Subcutaneous abdominal adipose tissue (tissue), 5 donors: ENCODE data around the gene NOTCH3.
A peak's percentile ranks its signal among the peaks of the same experiment; 100 is the strongest.

Experiments used
- H3K27ac ChIP-seq: one replicate; pipeline ENCODE4 v1.7.0; 2013; ENCODE audit warnings: low read depth, mild to moderate bottlenecking, inconsistent platforms, low read length, moderate library complexity
- H3K27me3 ChIP-seq, 5 donors: one replicate each; pipeline ENCODE4 v1.7.0; 2013; ENCODE audit warnings: low read length in 5 of 5, inconsistent platforms in 1 of 5; ENCODE audit not compliant: control insufficient read depth in 5 of 5, insufficient read depth in 4 of 5
- H3K36me3 ChIP-seq, 5 donors: one replicate each; pipeline ENCODE4 v1.7.0; 2013; ENCODE audit warnings: low read length in 5 of 5; ENCODE audit not compliant: control insufficient read depth in 5 of 5, insufficient read depth in 5 of 5
- H3K4me1 ChIP-seq, 5 donors: one replicate each; pipeline ENCODE4 v1.7.0; 2013; ENCODE audit warnings: low read length in 5 of 5, mild to moderate bottlenecking in 3 of 5, moderate library complexity in 1 of 5; ENCODE audit not compliant: control insufficient read depth in 5 of 5, insufficient read depth in 5 of 5
- H3K4me3 ChIP-seq, 5 donors: one replicate each; pipeline ENCODE4 v1.7.0; 2013; ENCODE audit warnings: low read length in 5 of 5, low read depth in 1 of 5
- H3K9ac ChIP-seq, 5 donors: one replicate each; pipeline ENCODE4 v1.7.0; 2013; ENCODE audit warnings: low read length in 5 of 5, mild to moderate bottlenecking in 4 of 5, moderate library complexity in 3 of 5
- H3K9me3 ChIP-seq, 5 donors: one replicate each; pipeline ENCODE4 v1.7.0; 2013; ENCODE audit warnings: low read length in 5 of 5; ENCODE audit not compliant: control insufficient read depth in 5 of 5
- donor health status: healthy.
- donor health status: healthy.
- donor health status: healthy.
- donor health status: healthy.
- donor health status: healthy.

The NOTCH3 gene

GRCh38 chr19:15128162-15128770 lies 72.5 kb downstream of the NOTCH3 start:
- Histone ChIP-seq H3K36me3 (peaks cover 0 to 2% (median under 1%) of the 10 kb centered on the region in 5 donors), H3K27ac (no peak overlapping the region), H3K4me1 (peaks cover 0 to 29% (median 27%) of the 10 kb centered on the region in 5 donors), H3K27me3 (no peaks in the 10 kb centered on the region), H3K9me3 (no peaks in the 10 kb centered on the region), H3K9ac (no peak overlapping the region), H3K4me3 (no peak overlapping the region)

GRCh38 chr19:15126131-15126910 lies 74.5 kb downstream of the NOTCH3 start:
- Histone ChIP-seq H3K9ac (peak overlapping the region in 4 of 5 donors; percentile 53 to 84 (median 74)), H3K9me3 (no peaks in the 10 kb centered on the region), H3K4me1 (peaks cover 0 to 32% (median 27%) of the 10 kb centered on the region in 5 donors), H3K27me3 (no peaks in the 10 kb centered on the region), H3K27ac (no peak overlapping the region), H3K4me3 (peak overlapping the region; percentile 35 to 87 (median 76)), H3K36me3 (peaks cover 0 to 19% (median 16%) of the 10 kb centered on the region in 5 donors)

GRCh38 chr19:15125232-15126067 lies 75.3 kb downstream of the NOTCH3 start:
- H3K36me3 ChIP-seq: peaks cover 0 to 28% (median 23%) of the 10 kb centered on the region in 5 donors
- peak overlapping the region; percentile 71 to 91 (median 86) for H3K4me3 ChIP-seq
- H3K27ac ChIP-seq: peak overlapping the region; percentile 94
- H3K4me1 ChIP-seq: peaks cover 0 to 32% (median 27%) of the 10 kb centered on the region in 5 donors
- H3K9ac ChIP-seq: peak overlapping the region in 4 of 5 donors; percentile 78 to 95 (median 84)
- no peaks in the 10 kb centered on the region for H3K9me3 ChIP-seq
- no peaks in the 10 kb centered on the region for H3K27me3 ChIP-seq

- Histone ChIP-seq H3K4me3 (peak overlapping the region; percentile 71 to 91 (median 86)), H3K27me3 (no peaks in the 10 kb centered on the region), H3K4me1 (peaks cover 0 to 32% (median 27%) of the 10 kb centered on the region in 5 donors), H3K27ac (peak overlapping the region; percentile 94), H3K9me3 (no peaks in the 10 kb centered on the region), H3K36me3 (peaks cover 0 to 35% (median 30%) of the 10 kb centered on the region in 5 donors), H3K9ac (peak overlapping the region; percentile 44 to 95 (median 83))
These were observed 76.1 kb downstream of the NOTCH3 start for GRCh38 chr19:15124572-15125231.

- Histone ChIP-seq H3K27ac (peak overlapping the region; percentile 94), H3K9ac (peak overlapping the region in 3 of 5 donors; percentile 78 to 95 (median 83)), H3K27me3 (no peaks in the 10 kb centered on the region), H3K9me3 (no peaks in the 10 kb centered on the region), H3K4me1 (peaks cover 0 to 32% (median 27%) of the 10 kb centered on the region in 5 donors), H3K4me3 (peak overlapping the region in 4 of 5 donors; percentile 11 to 87 (median 78)), H3K36me3 (peaks cover 0 to 43% (median 38%) of the 10 kb centered on the region in 5 donors)
These were observed 76.9 kb downstream of the NOTCH3 start for GRCh38 chr19:15123900-15124299.

GRCh38 chr19:15123031-15123890 lies 77.5 kb downstream of the NOTCH3 start:
- H3K36me3 ChIP-seq: peaks cover 0 to 50% (median 44%) of the 10 kb centered on the region in 5 donors
- peak overlapping the region in 2 of 5 donors; percentile 56 to 83 for H3K9ac ChIP-seq
- peaks cover 0 to 32% (median 27%) of the 10 kb centered on the region in 5 donors for H3K4me1 ChIP-seq
- no peak overlapping the region for H3K4me3 ChIP-seq
- H3K27ac ChIP-seq: peak overlapping the region; percentile 94
- H3K9me3 ChIP-seq: no peaks in the 10 kb centered on the region
- no peaks in the 10 kb centered on the region for H3K27me3 ChIP-seq

- H3K9ac ChIP-seq: peak overlapping the region in 1 of 5 donors; percentile 56
- no peak overlapping the region for H3K4me3 ChIP-seq
- no peaks in the 10 kb centered on the region for H3K27me3 ChIP-seq
- H3K27ac ChIP-seq: no peak overlapping the region
- H3K9me3 ChIP-seq: no peaks in the 10 kb centered on the region
- peaks cover 0 to 32% (median 27%) of the 10 kb centered on the region in 5 donors for H3K4me1 ChIP-seq
- H3K36me3 ChIP-seq: peaks cover 0 to 57% (median 52%) of the 10 kb centered on the region in 5 donors
These were observed 78.3 kb downstream of the NOTCH3 start for GRCh38 chr19:15122331-15123030.

GRCh38 chr19:15120135-15121026 lies 80.4 kb downstream of the NOTCH3 start:
- H3K27me3 ChIP-seq: no peaks in the 10 kb centered on the region
- no peak overlapping the region for H3K27ac ChIP-seq
- peaks cover 0 to 78% (median 73%) of the 10 kb centered on the region in 5 donors for H3K36me3 ChIP-seq
- no peak overlapping the region for H3K9ac ChIP-seq
- no peaks in the 10 kb centered on the region for H3K9me3 ChIP-seq
- peaks cover 2 to 39% (median 33%) of the 10 kb centered on the region in 5 donors for H3K4me1 ChIP-seq
- H3K4me3 ChIP-seq: no peak overlapping the region
